ENCODE data around the gene PRSS56. TPM values are rescaled to one million over a fixed set of nuclear protein-coding genes. Genes with fewer than 3 reads are reported as not detected.

Gene PRSS56
- total and polyA plus RNA-seq, 2 of the 8 experiments (the other 6 are each of a cell fraction or from before 2014, with no cell fraction given), result 0.03 TPM; not detected in 1

DNA sequence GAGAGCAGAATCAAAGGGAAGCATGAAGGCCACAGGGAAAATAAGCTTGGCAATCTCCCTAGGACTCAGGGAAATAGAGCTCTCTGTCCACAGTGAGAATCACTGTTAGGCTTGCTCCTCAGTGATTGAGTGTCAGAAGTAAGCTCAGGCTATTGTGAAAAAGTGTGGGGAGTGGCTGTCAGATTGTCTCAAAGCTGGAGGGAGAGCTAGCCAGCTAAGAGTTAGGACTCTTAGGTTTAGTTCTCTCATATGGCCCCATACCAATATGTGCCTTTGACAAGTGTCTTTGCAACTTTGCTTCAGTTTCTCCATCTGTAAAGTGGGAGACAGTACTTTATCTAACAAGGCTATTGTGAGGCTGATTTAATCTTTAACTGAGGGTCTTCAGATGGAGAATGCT lies 47.5 kb downstream of the PRSS56 start:
- no peaks in the 10 kb centered on the region for H3K4me1 ChIP-seq (replicated peaks in 1 of 4; ENCODE audit: control insufficient read depth in 3 of 4, insufficient read depth in 4 of 4, low read length in 3 of 4)
- no peak overlapping the region for H3K14ac ChIP-seq (ENCODE audit: insufficient read length)
- H3K9me3 ChIP-seq (ENCODE audit: insufficient read depth in 2 of 2, low read depth in 1 of 2, low read length in 1 of 2), result no peaks in the 10 kb centered on the region
- H4K91ac ChIP-seq (replicated peaks; ENCODE audit: insufficient read length, low read length), result no peak overlapping the region
- no peak overlapping the region for H3K4me3 ChIP-seq (ENCODE audit: extremely low read depth in 1 of 4, insufficient read depth in 2 of 4, low read depth in 3 of 4, low read length in 4 of 4)
- H3K27ac ChIP-seq (ENCODE audit: low read depth, low read length), result no peak overlapping the region
- H4K8ac ChIP-seq (ENCODE audit: extremely low read depth, insufficient read depth, low read length), result no peak overlapping the region
- H3K9ac ChIP-seq (replicated peaks in 1 of 4; ENCODE audit: extremely low read depth in 1 of 4, low read depth in 3 of 4, low read length in 3 of 4), result no peak overlapping the region
- H3K23me2 ChIP-seq (ENCODE audit: low read depth, low read length), result no peaks in the 10 kb centered on the region
- no peak for DNase-seq (ENCODE audit: low read depth in 1 of 2, low spot score in 2 of 2)
- H2BK120ac ChIP-seq (replicated peaks; ENCODE audit: low read depth, low read length), result no peak overlapping the region
- no peak overlapping the region for H3K18ac ChIP-seq (ENCODE audit: extremely low read depth, low read length)
- no peak overlapping the region for H3K4ac ChIP-seq (replicated peaks; ENCODE audit: insufficient read length, low read depth, low read length)
- no peak overlapping the region for H4K5ac ChIP-seq (ENCODE audit: insufficient read length, low read depth, low read length)
- no peak overlapping the region for H2BK12ac ChIP-seq (ENCODE audit: low read depth, low read length)
- H3K23ac ChIP-seq (ENCODE audit: insufficient read length), result no peak overlapping the region
- H2AFZ ChIP-seq (ENCODE audit: low read length), result no peak overlapping the region
- H2AK5ac ChIP-seq (ENCODE audit: low read depth, low read length), result no peak overlapping the region
- H2BK5ac ChIP-seq (ENCODE audit: low read depth, low read length), result no peak overlapping the region
- no peak for FAIRE-seq
- TF ChIP-seq BACH1 (IDR thresholded peaks at IDR 0.05; ENCODE audit: low read length) (no peak), PHF8 (conservative IDR thresholded peaks at IDR 0.05; ENCODE audit: low read depth, low read length) (no peak), SAP30 (IDR thresholded peaks at IDR 0.05; ENCODE audit: insufficient read depth, insufficient replicate concordance, low read length) (no peak), CHD1 (IDR thresholded peaks at IDR 0.05; ENCODE audit: low read depth, low read length) (no peak), FOSL1 (IDR thresholded peaks at IDR 0.05; ENCODE audit: insufficient read depth, low read depth, low read length) (no peak)
- peaks cover 2% of the 10 kb centered on the region; the same call in 1 of the 2 replicates for H3K79me1 ChIP-seq (ENCODE audit: low read depth, low read length)
- CTCF ChIA-PET (ENCODE audit: partially characterized antibody), result interaction anchor here (0.6 to 1.1 kb wide), 3 partner anchors 12 to 232 kb away, joined by 3 to 4 read pairs (median 3); no protein-coding TSS in a partner anchor
- peaks cover 0 to 8% of the 10 kb centered on the region in 2 experiments for H4K20me1 ChIP-seq (replicated peaks in 1 of 2; ENCODE audit: control insufficient read depth in 1 of 2, insufficient read depth in 2 of 2, low read length in 2 of 2)
- no peak overlapping the region for H3K56ac ChIP-seq (replicated peaks; ENCODE audit: insufficient read length, low read depth, low read length)
- POLR2A ChIA-PET (ENCODE audit: partially characterized antibody), result interaction anchor here (2.8 kb wide), 1 partner anchor 14 kb away, joined by 10 read pairs; no protein-coding TSS in a partner anchor
- H3K36me3 ChIP-seq (ENCODE audit: control insufficient read depth in 2 of 4, insufficient read depth in 4 of 4, low read length in 3 of 4), result peaks cover 11 to 67% (median 45%) of the 10 kb centered on the region in 4 experiments
- H3K79me2 ChIP-seq (ENCODE audit: control insufficient read depth in 1 of 2, insufficient read depth in 2 of 2, low read length in 2 of 2), result no peaks in the 10 kb centered on the region
- no peak overlapping the region for H2BK15ac ChIP-seq (ENCODE audit: low read length)
- no peaks in the 10 kb centered on the region for H3K27me3 ChIP-seq (replicated peaks in 1 of 4; ENCODE audit: control insufficient read depth in 3 of 4, extremely low read depth in 1 of 4, insufficient read depth in 3 of 4, low read length in 3 of 4)
- H2BK20ac ChIP-seq (ENCODE audit: low read length), result no peak overlapping the region
- no peak overlapping the region for H3K4me2 ChIP-seq (ENCODE audit: insufficient read depth in 1 of 2, low read depth in 2 of 2, low read length in 2 of 2)

Data from H1 (cell line).